HG03558 (cell line): ENCODE results near the gene SLC13A2.
"Not testable (repeated sequence)": the region's sequence is repeated elsewhere in the genome, so short reads cannot be mapped to it uniquely, and the experiment has no call there.

Experiments
- ATAC-seq: cut with Tn5 transposase; IDR thresholded peaks from one replicate; pipeline ENCODE4 v1.9.1; 2021; ENCODE audit warnings: moderate number of reproducible peaks; ENCODE audit not compliant: unreplicated experiment; ENCODE audit errors: extremely low read depth

Gene SLC13A2

GRCh38 chr17:28509789-28510188, 36.3 kb downstream of the SLC13A2 start:
- ATAC-seq: no peak

GRCh38 chr17:28511858-28512461, 38.5 kb downstream of the SLC13A2 start:
- no peak for ATAC-seq

- ATAC-seq: no peak
Observed at GRCh38 chr17:28513476-28513875, 40.0 kb downstream of the SLC13A2 start.

- ATAC-seq: no peak
Observed at GRCh38 chr17:28514561-28515002, 41.1 kb downstream of the SLC13A2 start.

- ATAC-seq: no peak
Observed at GRCh38 chr17:28515518-28515917, 42.1 kb downstream of the SLC13A2 start.

GRCh38 chr17:28518132-28518531, 44.7 kb downstream of the SLC13A2 start:
- ATAC-seq: no peak

- ATAC-seq: no peak
Observed at GRCh38 chr17:28518578-28518977, 45.1 kb downstream of the SLC13A2 start.

GRCh38 chr17:28519236-28519635, 45.8 kb downstream of the SLC13A2 start:
- ATAC-seq: no peak

- ATAC-seq: no peak
Observed at GRCh38 chr17:28520687-28521086, 47.2 kb downstream of the SLC13A2 start.

GRCh38 chr17:28521311-28522085, 48.1 kb downstream of the SLC13A2 start:
- ATAC-seq: no peak

- not testable (repeated sequence) for ATAC-seq
Observed at GRCh38 chr17:28522281-28522680, 48.8 kb downstream of the SLC13A2 start.

GRCh38 chr17:28523186-28523585, 49.7 kb downstream of the SLC13A2 start:
- ATAC-seq: no peak

GRCh38 chr17:28523876-28524275, 50.4 kb downstream of the SLC13A2 start:
- ATAC-seq: no peak

GRCh38 chr17:28524476-28525424, 51.3 kb downstream of the SLC13A2 start:
- no peak for ATAC-seq

- ATAC-seq: no peak
Observed at GRCh38 chr17:28526381-28526780, 52.9 kb downstream of the SLC13A2 start.

- no peak for ATAC-seq
Observed at GRCh38 chr17:28527181-28527681, 53.8 kb downstream of the SLC13A2 start.

- ATAC-seq: no peak
Observed at GRCh38 chr17:28527859-28528258, 54.4 kb downstream of the SLC13A2 start.

GRCh38 chr17:28528327-28529012, 55.0 kb downstream of the SLC13A2 start:
- ATAC-seq: no peak

- ATAC-seq: no peak
Observed at GRCh38 chr17:28529013-28529400, 55.6 kb downstream of the SLC13A2 start.

GRCh38 chr17:28530250-28530649, 56.8 kb downstream of the SLC13A2 start:
- ATAC-seq: no peak
